Measurements from ENCODE around the gene DCUN1D5. TPM values are rescaled to one million over a fixed set of nuclear protein-coding genes. Genes with fewer than 3 reads are reported as not detected.

Gene DCUN1D5
- total and polyA plus RNA-seq, 2 of the 8 experiments (the other 6 are each of a cell fraction or from before 2014, with no cell fraction given) = 76.1 to 95.4 TPM

GRCh38 chr11:103061656-103062055 lies 30.3 kb downstream of the DCUN1D5 start (continued):
- TF ChIP-seq CHD7 (IDR thresholded peaks at IDR 0.05; ENCODE audit: insufficient replicate concordance, low read length) (no peak), GTF2F1 (IDR thresholded peaks at IDR 0.05; ENCODE audit: borderline replicate concordance, low read depth, low read length) (no peak), POU5F1 (IDR thresholded peaks at IDR 0.05; ENCODE audit: low read depth, low read length) (no peak), CTCF (IDR thresholded peaks at IDR 0.05; ENCODE audit: control extremely low read depth in 1 of 3, insufficient read depth in 1 of 3, low read depth in 1 of 3, low read length in 3 of 3) (no peak)
